NCI-H1105 (cell line): Measurements from ENCODE around the gene CHCHD6.

Source experiments
- DNase-seq: peaks from one replicate; lab custom pipeline; 2025; lab: John Stamatoyannopoulos, UW

CHCHD6 gene

GRCh38 chr3:126896067-126896441 is 192.0 kb downstream of the CHCHD6 start:
- DNase-seq = no peak

GRCh38 chr3:126896968-126897367 is 192.9 kb downstream of the CHCHD6 start:
- DNase-seq = no peak

- DNase-seq = no peak
Measured at GRCh38 chr3:126897943-126898342, 193.9 kb downstream of the CHCHD6 start.

GRCh38 chr3:126900859-126901540 is 197.0 kb downstream of the CHCHD6 start:
- no peak for DNase-seq

GRCh38 chr3:126901631-126902030 is 197.6 kb downstream of the CHCHD6 start:
- no peak for DNase-seq

- no peak for DNase-seq
Measured at GRCh38 chr3:126903521-126903920, 199.5 kb downstream of the CHCHD6 start.

- no peak for DNase-seq
Measured at GRCh38 chr3:126907557-126907956, 203.5 kb downstream of the CHCHD6 start.

GRCh38 chr3:126908752-126909275 is 204.8 kb downstream of the CHCHD6 start:
- DNase-seq = no peak

- DNase-seq = no peak
Measured at GRCh38 chr3:126910231-126910630, 206.2 kb downstream of the CHCHD6 start.

- no peak for DNase-seq
Measured at GRCh38 chr3:126911162-126912026, 207.4 kb downstream of the CHCHD6 start.

GRCh38 chr3:126912027-126912422 is 208.0 kb downstream of the CHCHD6 start:
- DNase-seq = no peak

GRCh38 chr3:126912491-126913195 is 208.6 kb downstream of the CHCHD6 start:
- no peak for DNase-seq

- DNase-seq = no peak
Measured at GRCh38 chr3:126913524-126913923, 209.5 kb downstream of the CHCHD6 start.

- peak; percentile 94 for DNase-seq
Measured at GRCh38 chr3:126914226-126914625, 210.2 kb downstream of the CHCHD6 start.

- no peak for DNase-seq
Measured at GRCh38 chr3:126915015-126915414, 211.0 kb downstream of the CHCHD6 start.

- no peak for DNase-seq
Measured at GRCh38 chr3:126916546-126916945, 212.5 kb downstream of the CHCHD6 start.

GRCh38 chr3:126917232-126917804 is 213.3 kb downstream of the CHCHD6 start:
- no peak for DNase-seq

- DNase-seq = no peak
Measured at GRCh38 chr3:126918355-126918821, 214.3 kb downstream of the CHCHD6 start.

GRCh38 chr3:126921085-126921824 is 217.2 kb downstream of the CHCHD6 start:
- no peak for DNase-seq

GRCh38 chr3:126922466-126922865 is 218.4 kb downstream of the CHCHD6 start:
- DNase-seq = no peak

- DNase-seq = no peak
Measured at GRCh38 chr3:126923423-126923822, 219.4 kb downstream of the CHCHD6 start.
